Measurements from ENCODE around the gene NALF2.

Gene NALF2

GRCh38 chrX:69493766-69494165 is 10.4 kb upstream of the NALF2 start:
- TF ChIP-seq, protein P1, sequence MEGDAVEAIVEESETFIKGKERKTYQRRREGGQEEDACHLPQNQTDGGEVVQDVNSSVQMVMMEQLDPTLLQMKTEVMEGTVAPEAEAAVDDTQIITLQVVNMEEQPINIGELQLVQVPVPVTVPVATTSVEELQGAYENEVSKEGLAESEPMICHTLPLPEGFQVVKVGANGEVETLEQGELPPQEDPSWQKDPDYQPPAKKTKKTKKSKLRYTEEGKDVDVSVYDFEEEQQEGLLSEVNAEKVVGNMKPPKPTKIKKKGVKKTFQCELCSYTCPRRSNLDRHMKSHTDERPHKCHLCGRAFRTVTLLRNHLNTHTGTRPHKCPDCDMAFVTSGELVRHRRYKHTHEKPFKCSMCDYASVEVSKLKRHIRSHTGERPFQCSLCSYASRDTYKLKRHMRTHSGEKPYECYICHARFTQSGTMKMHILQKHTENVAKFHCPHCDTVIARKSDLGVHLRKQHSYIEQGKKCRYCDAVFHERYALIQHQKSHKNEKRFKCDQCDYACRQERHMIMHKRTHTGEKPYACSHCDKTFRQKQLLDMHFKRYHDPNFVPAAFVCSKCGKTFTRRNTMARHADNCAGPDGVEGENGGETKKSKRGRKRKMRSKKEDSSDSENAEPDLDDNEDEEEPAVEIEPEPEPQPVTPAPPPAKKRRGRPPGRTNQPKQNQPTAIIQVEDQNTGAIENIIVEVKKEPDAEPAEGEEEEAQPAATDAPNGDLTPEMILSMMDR (IDR thresholded peaks at IDR 0.05; ENCODE audit: extremely low read depth, insufficient read depth, missing control alignments) = no peak
- no peak for DNase-seq (ENCODE audit: low spot score)
- in situ Hi-C loops (cut with MboI; ENCODE audit: low pct_unique_long_range_greater_than_20kb, low sequenced_read_pairs, unreplicated experiment) = no loop called here

GRCh38 chrX:69496183-69496582 is 7.9 kb upstream of the NALF2 start:
- TF ChIP-seq, protein P1 (IDR thresholded peaks at IDR 0.05; ENCODE audit: extremely low read depth, insufficient read depth, missing control alignments) = no peak
- no peak for DNase-seq (ENCODE audit: low spot score)
- in situ Hi-C loops (cut with MboI; ENCODE audit: low pct_unique_long_range_greater_than_20kb, low sequenced_read_pairs, unreplicated experiment) = no loop called here

- TF ChIP-seq, protein P1 (IDR thresholded peaks at IDR 0.05; ENCODE audit: extremely low read depth, insufficient read depth, missing control alignments) = no peak
- DNase-seq (ENCODE audit: low spot score) = no peak
- in situ Hi-C loops (cut with MboI; ENCODE audit: low pct_unique_long_range_greater_than_20kb, low sequenced_read_pairs, unreplicated experiment) = no loop called here
Observed at GRCh38 chrX:69501429-69501828, 2.7 kb upstream of the NALF2 start.

DNA sequence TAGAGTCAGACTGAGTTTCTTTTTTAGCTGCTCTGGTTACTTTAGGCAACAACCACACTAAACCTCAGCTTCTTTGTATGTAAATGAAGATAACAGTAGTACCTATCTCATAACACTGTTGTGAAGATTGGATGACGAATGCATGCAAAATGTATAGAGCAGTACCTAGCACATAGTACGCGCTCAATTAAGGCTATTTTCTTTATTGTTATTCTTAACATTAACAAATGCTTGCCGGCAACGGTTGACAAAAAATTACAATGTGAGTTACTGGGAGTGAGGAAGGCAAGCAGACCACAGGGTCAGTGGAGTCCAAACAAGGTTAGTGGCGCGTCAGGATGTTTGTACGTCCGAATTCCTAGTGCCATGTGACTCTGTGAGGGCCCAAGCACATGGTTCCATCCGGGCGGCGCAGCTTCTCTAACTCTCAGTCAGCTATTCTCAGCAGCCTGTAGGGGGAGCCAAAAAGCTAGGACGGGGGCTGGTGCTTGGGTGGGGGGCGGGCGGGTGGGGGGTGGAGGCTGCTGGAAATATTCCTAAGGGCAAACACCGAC is 821 bp upstream of the NALF2 start:
- in situ Hi-C loops (cut with MboI; ENCODE audit: low pct_unique_long_range_greater_than_20kb, low sequenced_read_pairs, unreplicated experiment) = no loop called here
- TF ChIP-seq, protein P1 (IDR thresholded peaks at IDR 0.05; ENCODE audit: extremely low read depth, insufficient read depth, missing control alignments) = peak; percentile 33
- no peak for DNase-seq (ENCODE audit: low spot score)

DNA sequence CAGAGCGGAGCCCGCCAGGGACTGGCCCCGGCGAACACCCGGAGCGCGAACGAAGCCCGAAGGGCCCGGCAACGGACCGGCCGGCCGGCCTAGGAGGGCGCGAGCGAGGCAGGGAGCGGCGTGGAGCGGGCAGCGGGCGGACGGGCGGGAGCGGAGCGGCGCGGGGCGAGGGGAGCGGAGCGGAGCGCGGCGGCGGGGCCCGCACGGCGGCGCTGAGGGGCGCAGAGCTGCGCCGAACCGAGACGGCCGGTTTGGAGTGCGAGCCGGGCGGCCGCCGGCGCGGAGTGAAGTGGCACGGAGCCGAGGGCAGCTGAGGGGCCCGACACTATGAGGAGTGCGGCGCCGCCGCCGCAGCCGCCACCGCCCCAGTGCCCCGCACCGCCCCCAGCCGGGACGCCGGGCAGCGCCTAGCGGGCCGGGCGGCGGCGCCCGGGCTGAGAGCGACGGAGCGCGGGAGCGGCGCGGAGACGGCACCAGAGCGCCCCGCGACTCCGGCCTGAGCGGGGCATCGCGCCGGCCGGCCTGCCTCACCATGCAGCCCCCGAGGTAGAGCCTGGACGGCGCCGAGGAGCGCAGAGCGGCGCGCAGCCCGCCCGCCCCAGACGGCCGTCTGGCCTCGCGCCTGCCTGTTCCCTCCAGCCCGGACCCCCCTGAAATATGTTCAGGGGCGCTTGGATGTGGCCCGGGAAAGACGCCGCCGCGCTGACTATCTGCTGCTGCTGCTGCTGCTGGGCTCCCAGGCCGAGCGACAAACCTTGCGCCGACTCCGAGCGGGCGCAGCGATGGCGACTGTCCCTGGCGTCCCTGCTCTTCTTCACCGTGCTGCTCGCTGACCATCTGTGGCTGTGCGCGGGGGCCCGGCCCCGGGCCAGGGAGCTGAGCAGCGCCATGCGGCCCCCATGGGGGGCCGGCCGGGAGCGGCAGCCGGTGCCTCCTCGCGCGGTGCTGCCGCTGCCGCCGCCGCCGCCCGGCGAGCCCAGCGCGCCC is 793 bp downstream of the NALF2 start:
- TF ChIP-seq, protein P1 (IDR thresholded peaks at IDR 0.05; ENCODE audit: extremely low read depth, insufficient read depth, missing control alignments) = no peak
- in situ Hi-C loops (cut with MboI; ENCODE audit: low pct_unique_long_range_greater_than_20kb, low sequenced_read_pairs, unreplicated experiment) = no loop called here

DNA sequence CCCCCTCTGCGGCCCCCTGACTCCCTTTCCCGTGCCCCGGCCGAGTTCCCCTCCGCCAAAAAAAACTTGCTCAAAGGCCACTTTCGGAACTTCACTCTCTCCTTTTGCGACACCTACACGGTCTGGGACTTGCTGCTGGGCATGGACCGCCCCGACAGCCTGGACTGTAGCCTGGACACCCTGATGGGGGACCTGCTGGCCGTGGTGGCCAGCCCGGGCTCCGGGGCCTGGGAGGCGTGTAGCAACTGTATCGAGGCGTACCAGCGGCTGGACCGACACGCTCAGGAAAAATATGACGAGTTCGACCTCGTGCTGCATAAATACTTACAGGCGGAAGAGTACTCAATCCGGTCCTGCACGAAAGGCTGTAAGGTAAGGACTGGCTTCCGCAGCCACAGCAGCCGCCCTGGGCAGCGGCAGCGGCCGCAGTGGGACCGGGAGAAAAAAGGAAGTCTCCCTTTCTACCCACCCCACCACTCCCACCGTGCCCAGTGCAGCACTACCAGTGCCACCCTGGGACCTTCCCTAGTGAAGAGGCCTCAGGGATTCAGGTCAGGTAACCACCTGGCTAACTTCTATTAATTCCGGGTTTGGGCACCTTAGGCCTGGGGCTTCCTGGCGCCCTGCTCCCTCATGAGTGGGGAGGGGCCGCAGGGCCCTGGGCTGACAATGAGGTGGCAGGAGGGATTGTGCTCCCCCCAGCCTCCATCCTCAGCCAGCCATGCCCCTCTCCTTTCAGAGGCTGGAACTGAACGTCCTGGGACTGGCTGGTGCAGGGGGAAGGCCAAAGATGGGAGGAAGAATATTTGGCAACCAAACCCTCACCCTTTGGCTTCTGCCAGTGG is 1.9 kb downstream of the NALF2 start:
- in situ Hi-C loops (cut with MboI; ENCODE audit: low pct_unique_long_range_greater_than_20kb, low sequenced_read_pairs, unreplicated experiment) = no loop called here
- TF ChIP-seq, protein P1 (IDR thresholded peaks at IDR 0.05; ENCODE audit: extremely low read depth, insufficient read depth, missing control alignments) = no peak
- no peak for DNase-seq (ENCODE audit: low spot score)

More for the DNA sequence above, 793 bp downstream of the NALF2 start:
- no peak for DNase-seq (ENCODE audit: low spot score)

Data from GM13977 (cell line).